ENCODE measurements around the gene RPL12. TPM values are rescaled to one million over a fixed set of nuclear protein-coding genes. Genes with fewer than 3 reads are reported as not detected.

Gene RPL12
- total RNA-seq, 3 donors from 2014 or later, result 726 to 998 (median 926) TPM

GRCh38 chr9:127418037-127418471 lies 33.2 kb downstream of the RPL12 start:
- intact Hi-C loops (cut with DNase I, micrococcal nuclease), result no loop called here
- no peaks in the 10 kb centered on the region for H3K9me3 ChIP-seq
- H3K4me1 ChIP-seq (ENCODE audit: low read depth), result peaks cover 10% of the 10 kb centered on the region
- TF ChIP-seq CTCF (IDR thresholded peaks at IDR 0.05), result no peak
- H3K4me3 ChIP-seq, result no peak overlapping the region
- ATAC-seq (peak; percentile 37), DNase-seq (peak in 1 of 3 donors; percentile 35)
- H3K36me3 ChIP-seq (ENCODE audit: low read depth), result no peaks in the 10 kb centered on the region

- DNase-seq (no peak), ATAC-seq (no peak)
- H3K4me3 ChIP-seq, result no peak overlapping the region
- H3K4me1 ChIP-seq (ENCODE audit: low read depth), result peaks cover 4% of the 10 kb centered on the region
- no peaks in the 10 kb centered on the region for H3K9me3 ChIP-seq
- H3K36me3 ChIP-seq (ENCODE audit: low read depth), result no peaks in the 10 kb centered on the region
- intact Hi-C loops (cut with DNase I, micrococcal nuclease), result no loop called here
- no peak for TF ChIP-seq CTCF (IDR thresholded peaks at IDR 0.05)
Measured at GRCh38 chr9:127417131-127418036, 33.8 kb downstream of the RPL12 start.

GRCh38 chr9:127415657-127416056 lies 35.5 kb downstream of the RPL12 start:
- DNase-seq, result no peak
- ATAC-seq, result no peak
- intact Hi-C loops (cut with DNase I, micrococcal nuclease), result no loop called here
- H3K4me3 ChIP-seq, result no peak overlapping the region
- no peaks in the 10 kb centered on the region for H3K36me3 ChIP-seq (ENCODE audit: low read depth)
- no peaks in the 10 kb centered on the region for H3K9me3 ChIP-seq
- no peaks in the 10 kb centered on the region for H3K4me1 ChIP-seq (ENCODE audit: low read depth)
- TF ChIP-seq CTCF (IDR thresholded peaks at IDR 0.05), result no peak

GRCh38 chr9:127415141-127415540 lies 36.1 kb downstream of the RPL12 start:
- Histone ChIP-seq H3K36me3 (ENCODE audit: low read depth) (no peaks in the 10 kb centered on the region), H3K4me1 (ENCODE audit: low read depth) (no peaks in the 10 kb centered on the region), H3K4me3 (no peak overlapping the region), H3K9me3 (no peaks in the 10 kb centered on the region)
- ATAC-seq (no peak), DNase-seq (no peak)
- TF ChIP-seq CTCF (IDR thresholded peaks at IDR 0.05), result no peak
- intact Hi-C loops (cut with DNase I, micrococcal nuclease), result no loop called here

GRCh38 chr9:127411122-127411521 lies 40.1 kb downstream of the RPL12 start:
- intact Hi-C loops (cut with DNase I, micrococcal nuclease), result no loop called here
- TF ChIP-seq CTCF (IDR thresholded peaks at IDR 0.05), result no peak
- no peaks in the 10 kb centered on the region for H3K4me1 ChIP-seq (ENCODE audit: low read depth)
- no peaks in the 10 kb centered on the region for H3K9me3 ChIP-seq
- no peak for DNase-seq
- H3K4me3 ChIP-seq, result no peak overlapping the region
- no peak for ATAC-seq
- no peaks in the 10 kb centered on the region for H3K36me3 ChIP-seq (ENCODE audit: low read depth)
